ENCODE results near the gene KIF13A.

DNA sequence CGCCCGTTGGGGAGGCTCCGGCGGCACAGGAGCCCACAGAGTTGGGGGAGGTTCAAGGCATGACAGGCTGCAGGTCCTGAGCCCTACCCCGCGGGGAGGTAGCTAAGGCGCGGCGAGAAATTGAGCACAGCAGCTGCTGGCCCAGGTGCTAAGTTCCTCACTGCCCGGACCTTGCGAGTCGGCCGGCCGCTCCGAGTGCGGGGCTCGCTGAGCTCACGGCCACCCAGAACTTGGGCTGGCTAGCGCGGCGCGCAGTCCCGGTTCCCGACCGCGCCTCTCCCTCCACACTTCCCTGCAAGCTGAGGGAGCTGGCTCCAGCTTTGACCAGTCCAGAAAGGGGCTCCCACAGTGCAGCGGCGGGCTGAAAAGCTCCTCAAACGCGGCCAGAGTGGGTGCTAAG, 23.9 kb upstream of the KIF13A start:
- TF ChIP-seq CTCF (IDR thresholded peaks at IDR 0.05) (no peak), POLR2AphosphoS5 (IDR thresholded peaks at IDR 0.05) (no peak), POLR2A (IDR thresholded peaks at IDR 0.05) (no peak)

Measured in prostate gland (tissue), 2 donors.